Measurements from ENCODE around the gene VPS37B. TPM values are rescaled to one million over a fixed set of nuclear protein-coding genes. Genes with fewer than 3 reads are reported as not detected.
A peak's percentile ranks its signal among the peaks of the same experiment; 100 is the strongest.

Gene VPS37B
- total RNA-seq, 1 donor from 2014 or later, result 22.9 TPM

- Mint-ChIP-seq H3K27ac (peak within 1 kb of the TSS; percentile 93), H3K4me3 (ENCODE audit: low read depth) (peak within 1 kb of the TSS; percentile 83), H3K4me1 (ENCODE audit: low read depth) (peaks cover 31% of the 10 kb centered on the region), H3K27me3 (no peaks in the 10 kb centered on the region), H3K9me3 (ENCODE audit: low read depth) (no peaks in the 10 kb centered on the region), H3K36me3 (ENCODE audit: insufficient read depth) (no peaks in the 10 kb centered on the region)
- peak; percentile 36 for DNase-seq (ENCODE audit: low spot score, unreplicated experiment)
- TF ChIP-seq CTCF (IDR thresholded peaks at IDR 0.05; ENCODE audit: unreplicated experiment), result no peak
Observed at GRCh38 chr12:122834921-122835749, 60.8 kb downstream of the VPS37B start, which contains the start of gene HIP1R. TSS of gene HIP1R (plus strand) at chr12:122835457. CDS start at chr12:122835551, 94 bp downstream.

GRCh38 chr12:122834104-122834920, 61.6 kb downstream of the VPS37B start:
- Mint-ChIP-seq H3K36me3 (ENCODE audit: insufficient read depth) (no peaks in the 10 kb centered on the region), H3K9me3 (ENCODE audit: low read depth) (no peaks in the 10 kb centered on the region), H3K4me1 (ENCODE audit: low read depth) (peaks cover 28% of the 10 kb centered on the region), H3K4me3 (ENCODE audit: low read depth) (peak overlapping the region; percentile 76), H3K27me3 (no peaks in the 10 kb centered on the region), H3K27ac (peak overlapping the region; percentile 93)
- DNase-seq (ENCODE audit: low spot score, unreplicated experiment), result peak; percentile 40
- TF ChIP-seq CTCF (IDR thresholded peaks at IDR 0.05; ENCODE audit: unreplicated experiment), result peak; percentile 22

GRCh38 chr12:122830517-122831214, 65.3 kb downstream of the VPS37B start:
- no peak for TF ChIP-seq CTCF (IDR thresholded peaks at IDR 0.05; ENCODE audit: unreplicated experiment)
- Mint-ChIP-seq H3K4me3 (ENCODE audit: low read depth) (no peak overlapping the region), H3K9me3 (ENCODE audit: low read depth) (no peaks in the 10 kb centered on the region), H3K4me1 (ENCODE audit: low read depth) (peaks cover 12% of the 10 kb centered on the region), H3K27me3 (no peaks in the 10 kb centered on the region), H3K27ac (no peak overlapping the region), H3K36me3 (ENCODE audit: insufficient read depth) (no peaks in the 10 kb centered on the region)
- no peak for DNase-seq (ENCODE audit: low spot score, unreplicated experiment)

GRCh38 chr12:122827258-122827657, 68.7 kb downstream of the VPS37B start:
- peaks cover 12% of the 10 kb centered on the region for H3K4me1 Mint-ChIP-seq (ENCODE audit: low read depth)
- no peaks in the 10 kb centered on the region for H3K36me3 Mint-ChIP-seq (ENCODE audit: insufficient read depth)
- no peaks in the 10 kb centered on the region for H3K9me3 Mint-ChIP-seq (ENCODE audit: low read depth)
- DNase-seq (ENCODE audit: low spot score, unreplicated experiment), result no peak
- no peaks in the 10 kb centered on the region for H3K27me3 Mint-ChIP-seq
- no peak overlapping the region for H3K27ac Mint-ChIP-seq
- H3K4me3 Mint-ChIP-seq (ENCODE audit: low read depth), result no peak overlapping the region
- TF ChIP-seq CTCF (IDR thresholded peaks at IDR 0.05; ENCODE audit: unreplicated experiment), result no peak

All from progenitor cell of endocrine pancreas (in vitro differentiated cells).